Measurements from ENCODE around the gene FERD3L.

FERD3L gene

GRCh38 chr7:19113002-19113350 is 32.2 kb downstream of the FERD3L start:
- TF ChIP-seq REST (IDR thresholded peaks at IDR 0.05; ENCODE audit: insufficient replicate concordance, low read depth): no peak
- no peak for TF ChIP-seq CTCF (IDR thresholded peaks at IDR 0.05; ENCODE audit: insufficient read depth, low read length)
- TF ChIP-seq GABPA (IDR thresholded peaks at IDR 0.05; ENCODE audit: low read depth): no peak
- TF ChIP-seq POLR2AphosphoS5 (IDR thresholded peaks at IDR 0.05; ENCODE audit: low read depth): no peak
- TF ChIP-seq SPI1 (IDR thresholded peaks at IDR 0.05; ENCODE audit: borderline replicate concordance, low read depth): no peak
- DNase-seq (ENCODE audit: low read depth in 1 of 2, low spot score in 1 of 2): no peak
- Histone ChIP-seq H3K27me3 (ENCODE audit: insufficient read depth, poor library complexity, severe bottlenecking) (peaks cover 53% of the 10 kb centered on the region), H3K27ac (replicated peaks) (no peak overlapping the region), H3K4me3 (replicated peaks; ENCODE audit: insufficient read depth, low read length) (no peak overlapping the region)

- no peak for DNase-seq (ENCODE audit: low read depth in 1 of 2, low spot score in 1 of 2)
- Histone ChIP-seq H3K4me3 (replicated peaks; ENCODE audit: insufficient read depth, low read length) (no peak overlapping the region), H3K27ac (replicated peaks) (no peak overlapping the region), H3K27me3 (ENCODE audit: insufficient read depth, poor library complexity, severe bottlenecking) (peaks cover 58% of the 10 kb centered on the region)
- no peak for TF ChIP-seq REST (IDR thresholded peaks at IDR 0.05; ENCODE audit: insufficient replicate concordance, low read depth)
- TF ChIP-seq SPI1 (IDR thresholded peaks at IDR 0.05; ENCODE audit: borderline replicate concordance, low read depth): no peak
- TF ChIP-seq CTCF (IDR thresholded peaks at IDR 0.05; ENCODE audit: insufficient read depth, low read length): no peak
- TF ChIP-seq GABPA (IDR thresholded peaks at IDR 0.05; ENCODE audit: low read depth): no peak
- TF ChIP-seq POLR2AphosphoS5 (IDR thresholded peaks at IDR 0.05; ENCODE audit: low read depth): no peak
These were observed 32.8 kb downstream of the FERD3L start for GRCh38 chr7:19112274-19113001.

GRCh38 chr7:19111474-19112273 is 33.5 kb downstream of the FERD3L start:
- peaks cover 65% of the 10 kb centered on the region for H3K27me3 ChIP-seq (ENCODE audit: insufficient read depth, poor library complexity, severe bottlenecking)
- no peak overlapping the region for H3K27ac ChIP-seq (replicated peaks)
- TF ChIP-seq GABPA (IDR thresholded peaks at IDR 0.05; ENCODE audit: low read depth) (no peak), CTCF (IDR thresholded peaks at IDR 0.05; ENCODE audit: insufficient read depth, low read length) (no peak), POLR2AphosphoS5 (IDR thresholded peaks at IDR 0.05; ENCODE audit: low read depth) (no peak), REST (IDR thresholded peaks at IDR 0.05; ENCODE audit: insufficient replicate concordance, low read depth) (no peak), SPI1 (IDR thresholded peaks at IDR 0.05; ENCODE audit: borderline replicate concordance, low read depth) (no peak)
- H3K4me3 ChIP-seq (replicated peaks; ENCODE audit: insufficient read depth, low read length): no peak overlapping the region
- no peak for DNase-seq (ENCODE audit: low read depth in 1 of 2, low spot score in 1 of 2)
